Measurements from ENCODE around the gene RUNDC1. TPM values are rescaled to one million over a fixed set of nuclear protein-coding genes. Genes with fewer than 3 reads are reported as not detected.

The RUNDC1 gene
- polyA plus RNA-seq (2012; ENCODE audit: insufficient read depth, insufficient read length, low read depth), result 19.9 TPM

DNA sequence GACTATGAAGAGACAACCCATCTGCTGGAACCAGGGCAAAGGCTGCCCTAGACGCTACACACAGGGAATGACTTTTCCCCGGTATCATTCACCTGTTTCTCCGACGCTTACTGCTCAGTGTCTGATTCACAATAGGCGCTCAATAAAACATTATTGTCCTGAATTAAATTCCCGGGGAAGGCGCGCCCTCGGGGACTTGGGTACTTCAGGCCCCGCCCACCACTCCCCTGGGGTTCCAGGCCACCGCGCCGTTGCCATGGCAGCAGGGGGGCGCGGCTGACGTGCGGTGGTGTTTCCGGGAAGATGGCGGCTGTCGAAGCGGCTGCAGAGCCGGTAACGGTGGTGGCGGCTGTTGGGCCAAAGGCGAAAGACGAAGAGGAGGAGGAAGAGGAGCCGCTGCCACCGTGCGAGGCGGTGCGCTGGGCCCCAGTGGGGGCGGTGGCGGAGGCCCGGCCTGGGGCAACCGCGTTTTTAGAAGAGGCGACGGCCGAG, at the start of gene RUNDC1:
TSS of gene RUNDC1 (plus strand) at position 292 of the 492 bp plus-strand sequence. CDS start at position 304, 12 bp downstream.
- TF ChIP-seq CTCF (IDR thresholded peaks at IDR 0.05; ENCODE audit: low read depth, low read length), result no peak
- Histone ChIP-seq H3K4me1 (peaks cover 5% of the 10 kb centered on the region; the same call in 1 of the 2 replicates), H3K27me3 (no peaks in the 10 kb centered on the region), H3K36me3 (peaks cover 5% of the 10 kb centered on the region), H3K9me3 (no peaks in the 10 kb centered on the region), H3K4me3 (ENCODE audit: low read depth, low read length) (peak within 1 kb of the TSS; percentile 92)
- DNase-seq, result peak; percentile 96

GRCh38 chr17:42937712-42938596, 42.4 kb upstream of the RUNDC1 start:
- peaks cover 24% of the 10 kb centered on the region for H3K27me3 ChIP-seq
- peak; percentile 84 for TF ChIP-seq CTCF (IDR thresholded peaks at IDR 0.05; ENCODE audit: low read depth, low read length)
- H3K4me3 ChIP-seq (ENCODE audit: low read depth, low read length), result no peak overlapping the region
- DNase-seq, result peak; percentile 59
- no peaks in the 10 kb centered on the region for H3K36me3 ChIP-seq
- H3K4me1 ChIP-seq, result no peaks in the 10 kb centered on the region
- H3K9me3 ChIP-seq, result no peaks in the 10 kb centered on the region

- H3K4me1 ChIP-seq, result no peaks in the 10 kb centered on the region
- no peaks in the 10 kb centered on the region for H3K9me3 ChIP-seq
- peaks cover 2% of the 10 kb centered on the region; the same call in 1 of the 2 replicates for H3K36me3 ChIP-seq
- DNase-seq, result no peak
- no peak overlapping the region for H3K4me3 ChIP-seq (ENCODE audit: low read depth, low read length)
- H3K27me3 ChIP-seq, result peaks cover 6% of the 10 kb centered on the region; the same call in 1 of the 2 replicates
- no peak for TF ChIP-seq CTCF (IDR thresholded peaks at IDR 0.05; ENCODE audit: low read depth, low read length)
Observed at GRCh38 chr17:42944211-42944610, 36.2 kb upstream of the RUNDC1 start.

DNA sequence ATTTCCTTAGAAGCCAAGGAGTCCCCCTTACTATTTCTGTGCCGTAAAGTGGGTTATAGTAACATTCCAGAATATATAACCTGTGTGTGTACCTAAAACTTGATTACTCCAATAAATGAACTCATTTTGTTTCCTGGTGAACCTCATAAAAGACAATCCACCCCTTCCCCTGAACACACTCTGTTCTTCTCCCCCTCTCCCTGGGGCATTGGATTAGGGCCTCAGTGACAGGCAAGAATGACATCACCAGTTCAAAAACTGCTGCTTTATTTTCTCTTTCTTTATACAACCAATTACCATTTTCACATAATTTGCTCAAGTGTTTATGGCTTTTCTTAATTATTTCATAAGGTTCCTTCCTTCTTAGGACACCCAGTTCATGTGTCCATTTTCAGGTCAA, 33.6 kb upstream of the RUNDC1 start:
- Histone ChIP-seq H3K36me3 (peaks cover 25% of the 10 kb centered on the region), H3K4me3 (ENCODE audit: low read depth, low read length) (no peak overlapping the region), H3K4me1 (no peaks in the 10 kb centered on the region), H3K9me3 (no peaks in the 10 kb centered on the region), H3K27me3 (no peaks in the 10 kb centered on the region)
- no peak for DNase-seq
- TF ChIP-seq CTCF (IDR thresholded peaks at IDR 0.05; ENCODE audit: low read depth, low read length), result no peak

DNA sequence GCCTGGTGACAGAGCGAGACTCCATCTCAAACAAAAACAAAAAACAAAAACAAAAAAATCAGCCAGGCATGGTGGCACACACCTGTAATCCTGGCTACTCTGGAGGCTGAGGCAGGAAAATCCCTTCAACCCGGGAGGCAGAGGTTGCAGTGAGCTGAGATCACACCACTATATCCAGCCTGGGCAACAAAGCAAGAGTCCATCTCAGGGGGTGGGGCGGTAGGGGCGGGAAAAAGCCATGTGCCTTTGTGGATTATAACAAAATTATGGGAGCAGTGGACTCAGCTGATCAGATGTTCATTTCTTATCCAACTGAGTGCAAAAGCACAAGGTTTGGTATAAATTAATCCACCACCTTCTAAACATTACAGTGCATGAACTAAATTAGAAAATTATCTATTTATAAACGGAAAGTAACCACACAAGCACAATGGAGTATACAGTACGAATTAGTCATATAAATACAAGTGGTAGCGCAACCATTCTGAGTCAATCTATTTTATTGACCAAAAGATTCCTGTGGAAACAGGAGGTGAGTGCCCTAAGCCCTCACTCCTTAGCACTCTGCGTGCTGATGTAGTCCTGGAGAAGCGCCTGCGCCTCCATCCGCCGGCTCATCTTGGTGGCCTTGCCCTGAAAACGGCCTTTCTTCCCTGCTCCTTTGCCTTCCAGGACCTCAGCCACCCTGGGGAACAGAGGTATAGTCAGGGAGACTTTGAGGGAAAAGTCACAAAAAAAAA, 30.2 kb upstream of the RUNDC1 start:
- peaks cover 51% of the 10 kb centered on the region for H3K36me3 ChIP-seq
- DNase-seq, result no peak

More for the DNA sequence above, 30.2 kb upstream of the RUNDC1 start:
- Histone ChIP-seq H3K27me3 (no peaks in the 10 kb centered on the region), H3K4me3 (ENCODE audit: low read depth, low read length) (no peak overlapping the region), H3K9me3 (no peaks in the 10 kb centered on the region), H3K4me1 (no peaks in the 10 kb centered on the region)
- TF ChIP-seq CTCF (IDR thresholded peaks at IDR 0.05; ENCODE audit: low read depth, low read length), result no peak

All from BE2C (cell line).